ENCODE results near the gene USP33.
"Not testable (repeated sequence)": the region's sequence is repeated elsewhere in the genome, so short reads cannot be mapped to it uniquely, and the experiment has no call there.

Gene USP33

GRCh38 chr1:77671836-77672235 is 87.8 kb downstream of the USP33 start:
- no peak for DNase-seq

DNA sequence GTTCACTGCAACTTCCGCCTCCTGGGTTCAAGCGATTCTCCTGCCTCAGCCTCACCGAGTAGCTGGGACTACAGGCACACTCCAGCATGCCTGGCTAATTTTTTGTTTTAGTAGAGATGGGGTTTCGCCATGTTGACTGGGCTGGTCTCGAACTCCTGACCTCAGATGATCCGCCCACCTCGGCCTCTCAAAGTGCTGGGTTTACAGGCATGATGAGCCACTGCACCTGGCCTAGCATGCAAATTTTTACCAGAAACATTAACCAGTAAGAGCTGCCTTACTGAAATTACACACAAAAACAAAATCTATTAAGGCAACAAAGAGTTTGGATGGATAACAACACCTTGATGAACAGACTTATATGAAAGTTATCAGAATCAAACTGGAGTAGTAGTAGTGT is 89.3 kb downstream of the USP33 start:
- no peak for DNase-seq

DNA sequence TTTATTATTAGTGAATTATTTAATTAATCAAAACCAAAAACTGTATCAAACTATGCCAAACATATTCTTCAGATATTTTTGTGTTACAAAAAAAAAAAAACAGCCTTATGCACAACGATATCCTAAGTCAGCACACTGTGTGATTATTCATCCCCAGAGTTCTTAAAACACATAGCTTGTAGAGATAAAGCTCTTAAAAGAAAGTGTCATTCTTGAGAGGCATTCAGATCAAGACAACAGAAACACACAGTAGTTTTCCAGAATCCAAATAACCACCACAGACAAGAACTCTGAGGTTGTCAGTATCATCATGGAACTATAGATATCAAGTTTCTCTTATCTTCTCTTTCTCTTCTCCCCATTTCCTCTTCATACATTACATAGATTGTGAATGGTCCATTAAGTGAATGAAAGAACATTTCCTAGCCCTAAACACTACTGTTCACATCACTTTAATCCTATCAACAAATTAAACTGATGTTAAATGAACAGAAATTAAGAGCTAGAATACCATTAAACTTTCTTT is 90.7 kb downstream of the USP33 start:
- no peak for DNase-seq

DNA sequence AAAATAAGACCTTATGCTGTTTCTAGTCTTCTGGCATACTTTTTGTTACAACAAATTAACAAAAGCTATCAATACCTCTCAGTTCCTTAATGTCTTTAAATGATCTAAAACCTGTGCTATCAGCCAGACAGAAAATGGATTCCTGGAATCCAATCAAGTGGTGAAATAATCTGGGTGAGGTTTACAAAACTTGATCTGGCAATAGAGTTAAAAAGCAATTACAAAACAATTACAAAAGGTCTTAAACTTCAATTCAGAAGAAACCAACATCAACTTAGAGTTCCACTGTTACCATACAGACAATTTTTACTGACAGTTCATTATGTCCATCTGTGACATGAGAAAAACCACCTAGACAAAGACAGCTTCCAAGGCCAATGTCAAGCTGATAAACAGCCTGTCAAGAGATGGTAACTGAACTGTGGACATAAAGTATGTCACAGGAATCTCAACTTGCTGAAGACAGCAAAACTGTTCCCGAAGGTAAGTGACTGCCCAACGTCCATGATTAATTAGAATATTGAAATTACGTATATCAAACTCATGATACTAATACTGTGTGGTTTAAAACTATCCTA is 94.6 kb downstream of the USP33 start:
- DNase-seq, result no peak

GRCh38 chr1:77661696-77662095 is 98.0 kb downstream of the USP33 start:
- DNase-seq, result no peak

GRCh38 chr1:77659879-77660593 is 99.6 kb downstream of the USP33 start:
- DNase-seq, result no peak

- no peak for DNase-seq
Measured at GRCh38 chr1:77658271-77658670, 101.4 kb downstream of the USP33 start.

DNA sequence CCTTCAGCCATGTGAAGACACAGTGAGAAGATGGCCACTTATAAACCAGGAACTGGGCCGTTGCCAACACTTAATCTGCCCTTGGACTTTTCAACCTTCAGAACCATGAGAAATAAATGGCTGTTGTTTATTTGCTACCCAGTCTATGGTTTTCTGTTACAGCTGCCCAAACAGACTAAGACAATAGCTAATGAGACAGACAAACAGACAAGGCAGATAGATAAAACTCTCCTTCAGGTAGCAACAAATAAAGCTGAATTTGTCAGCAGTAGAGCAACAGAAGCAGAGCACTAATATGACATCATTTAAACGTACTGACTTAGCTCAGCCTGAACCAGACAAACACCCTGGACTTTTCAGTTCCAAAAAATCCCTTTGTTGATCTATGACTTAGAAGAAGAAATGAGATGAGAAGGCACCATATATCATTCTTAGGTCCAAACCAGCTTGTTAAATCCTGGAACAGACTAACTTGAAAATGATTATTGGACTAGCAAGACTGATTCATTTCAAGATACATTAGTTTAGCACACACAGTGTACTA is 104.1 kb downstream of the USP33 start:
- DNase-seq, result no peak

DNA sequence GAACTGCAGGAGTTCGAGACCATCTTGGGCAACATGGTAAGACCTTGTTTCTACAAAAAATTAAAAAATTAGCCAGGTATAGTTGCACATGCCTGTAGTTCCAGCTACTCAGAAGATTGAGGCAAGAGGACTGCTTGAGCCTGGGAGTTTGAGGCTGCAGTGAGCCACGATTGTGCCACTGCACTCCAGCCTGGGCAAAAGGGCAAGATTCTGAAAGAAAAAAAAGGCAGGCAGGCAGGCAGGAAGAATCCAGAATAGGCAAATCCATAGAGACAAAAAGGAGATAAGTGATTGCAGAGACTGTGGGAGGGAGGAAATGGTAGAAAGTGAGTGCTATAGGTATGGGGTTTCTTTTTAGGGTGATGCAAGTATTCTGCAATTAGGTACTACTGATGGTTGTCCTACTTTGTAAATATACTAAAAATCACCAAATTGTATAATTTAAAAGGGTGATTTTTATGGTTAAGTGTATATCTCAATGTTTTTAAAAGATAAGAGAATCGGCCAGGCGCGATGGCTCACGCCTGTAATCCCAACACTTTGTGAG is 106.6 kb downstream of the USP33 start:
- no peak for DNase-seq

- DNase-seq, result no peak
Measured at GRCh38 chr1:77652268-77652667, 107.4 kb downstream of the USP33 start.

- DNase-seq, result no peak
Measured at GRCh38 chr1:77649127-77649526, 110.5 kb downstream of the USP33 start.

- not testable (repeated sequence) for DNase-seq
Measured at GRCh38 chr1:77646224-77646623, 113.4 kb downstream of the USP33 start.

Data from inflammatory macrophage (primary cell).